ENCODE data around the gene CCDC47. TPM values are rescaled to one million over a fixed set of nuclear protein-coding genes. Genes with fewer than 3 reads are reported as not detected.

Gene CCDC47
- 10 to 100 TPM; 48.1 to 70.0 (median 62.9) TPM for total RNA-seq

DNA sequence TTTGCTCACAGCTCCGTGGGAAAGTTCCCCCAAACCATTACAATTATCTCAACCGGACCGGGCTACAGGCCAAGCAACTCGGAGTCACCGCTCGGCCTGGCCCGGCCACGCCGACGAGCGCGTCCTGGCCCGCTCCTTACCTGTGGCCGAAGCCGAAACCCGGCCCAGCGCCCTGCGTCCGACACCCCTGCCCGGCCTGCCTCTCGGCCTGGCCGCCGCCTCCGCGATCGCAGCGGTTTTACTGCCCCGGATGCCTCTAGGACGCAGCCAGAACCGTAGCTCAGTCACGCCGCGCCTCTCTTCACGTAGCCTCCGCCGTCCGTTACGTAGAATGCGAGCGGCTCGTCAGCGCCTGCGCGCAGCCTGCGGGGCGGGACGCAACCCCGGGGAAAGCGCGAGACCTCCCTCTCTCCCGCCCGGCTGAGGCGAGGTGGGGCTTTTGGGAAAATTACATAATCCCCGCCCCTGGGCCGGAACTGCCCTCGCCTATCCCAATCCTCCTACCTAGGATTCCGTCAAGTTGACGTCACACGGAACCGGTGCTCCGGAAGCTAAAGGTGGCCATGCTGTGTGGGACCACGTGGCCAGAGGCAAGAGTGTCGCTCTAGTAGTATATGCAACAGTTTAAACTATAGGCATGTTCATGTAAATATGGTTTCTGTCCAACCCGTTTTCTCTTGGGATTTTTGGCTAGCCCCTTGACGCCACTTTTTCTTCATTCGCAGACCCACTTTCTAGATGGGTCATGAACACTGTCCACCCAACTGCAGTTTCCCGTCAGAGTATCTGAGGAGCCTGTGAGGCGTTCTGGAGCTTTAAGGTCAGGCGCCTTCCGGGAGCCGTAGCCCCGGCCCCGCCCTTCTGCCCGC, at the start of gene CCDC47:
Gene CCDC47 (minus strand): TSS at position 326 of the 869 bp plus-strand sequence. CDS start 7,422 bp downstream, outside the sequence.
- Histone ChIP-seq H3K4me1 (peaks cover 49% of the 10 kb centered on the region), H3K36me3 (peaks cover 11% of the 10 kb centered on the region), H3K27me3 (no peaks in the 10 kb centered on the region), H3K27ac (peak within 1 kb of the TSS; percentile 97), H3K9me3 (no peaks in the 10 kb centered on the region), H3K4me3 (peak within 1 kb of the TSS; percentile 78)
- peak; percentile 99 for DNase-seq (ENCODE audit: low spot score in 2 of 2)
- under 1% methylated on average over 39 of the region's 74 CpGs for WGBS
- peak; percentile 27 for TF ChIP-seq EP300 (IDR thresholded peaks at IDR 0.05)
- TF ChIP-seq, protein P1, sequence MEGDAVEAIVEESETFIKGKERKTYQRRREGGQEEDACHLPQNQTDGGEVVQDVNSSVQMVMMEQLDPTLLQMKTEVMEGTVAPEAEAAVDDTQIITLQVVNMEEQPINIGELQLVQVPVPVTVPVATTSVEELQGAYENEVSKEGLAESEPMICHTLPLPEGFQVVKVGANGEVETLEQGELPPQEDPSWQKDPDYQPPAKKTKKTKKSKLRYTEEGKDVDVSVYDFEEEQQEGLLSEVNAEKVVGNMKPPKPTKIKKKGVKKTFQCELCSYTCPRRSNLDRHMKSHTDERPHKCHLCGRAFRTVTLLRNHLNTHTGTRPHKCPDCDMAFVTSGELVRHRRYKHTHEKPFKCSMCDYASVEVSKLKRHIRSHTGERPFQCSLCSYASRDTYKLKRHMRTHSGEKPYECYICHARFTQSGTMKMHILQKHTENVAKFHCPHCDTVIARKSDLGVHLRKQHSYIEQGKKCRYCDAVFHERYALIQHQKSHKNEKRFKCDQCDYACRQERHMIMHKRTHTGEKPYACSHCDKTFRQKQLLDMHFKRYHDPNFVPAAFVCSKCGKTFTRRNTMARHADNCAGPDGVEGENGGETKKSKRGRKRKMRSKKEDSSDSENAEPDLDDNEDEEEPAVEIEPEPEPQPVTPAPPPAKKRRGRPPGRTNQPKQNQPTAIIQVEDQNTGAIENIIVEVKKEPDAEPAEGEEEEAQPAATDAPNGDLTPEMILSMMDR (IDR thresholded peaks at IDR 0.05) = no peak
- TF ChIP-seq POLR2A (IDR thresholded peaks at IDR 0.05) = peak; percentile 76 to 95
- TF ChIP-seq POLR2AphosphoS5 (IDR thresholded peaks at IDR 0.05) = peak; percentile 5 to 94 (median 85)

- no peak for TF ChIP-seq EP300 (IDR thresholded peaks at IDR 0.05)
- TF ChIP-seq, protein P1 (IDR thresholded peaks at IDR 0.05) = no peak
- TF ChIP-seq POLR2AphosphoS5 (IDR thresholded peaks at IDR 0.05) = no peak
- no peak for TF ChIP-seq POLR2A (IDR thresholded peaks at IDR 0.05)
Measured at GRCh38 chr17:63822537-63822936, 49.1 kb upstream of the CCDC47 start.

GRCh38 chr17:63821804-63822203, 48.4 kb upstream of the CCDC47 start:
- Histone ChIP-seq H3K27ac (no peak overlapping the region), H3K36me3 (peaks cover 89% of the 10 kb centered on the region), H3K4me3 (no peak overlapping the region), H3K4me1 (peaks cover 15% of the 10 kb centered on the region), H3K9me3 (no peaks in the 10 kb centered on the region), H3K27me3 (no peaks in the 10 kb centered on the region)
- WGBS = 83% methylated on average over 6 of the region's 6 CpGs
- DNase-seq (ENCODE audit: low spot score in 2 of 2) = no peak
- TF ChIP-seq EP300 (IDR thresholded peaks at IDR 0.05) = no peak
- TF ChIP-seq POLR2AphosphoS5 (IDR thresholded peaks at IDR 0.05) = no peak
- TF ChIP-seq POLR2A (IDR thresholded peaks at IDR 0.05) = no peak
- TF ChIP-seq, protein P1 (IDR thresholded peaks at IDR 0.05) = no peak

More at GRCh38 chr17:63822537-63822936, 49.1 kb upstream of the CCDC47 start:
- Histone ChIP-seq H3K4me3 (no peak overlapping the region), H3K27ac (no peak overlapping the region), H3K27me3 (no peaks in the 10 kb centered on the region), H3K9me3 (no peaks in the 10 kb centered on the region), H3K4me1 (peaks cover 15% of the 10 kb centered on the region), H3K36me3 (peaks cover 81% of the 10 kb centered on the region)
- DNase-seq (ENCODE audit: low spot score in 2 of 2) = no peak

- WGBS = 84% methylated on average over 10 of the region's 10 CpGs
- H3K27ac ChIP-seq = no peak overlapping the region
- TF ChIP-seq EP300 (IDR thresholded peaks at IDR 0.05) = no peak
- TF ChIP-seq POLR2A (IDR thresholded peaks at IDR 0.05) = no peak
- TF ChIP-seq, protein P1 (IDR thresholded peaks at IDR 0.05) = no peak
- no peak for TF ChIP-seq POLR2AphosphoS5 (IDR thresholded peaks at IDR 0.05)
- H3K27me3 ChIP-seq = no peaks in the 10 kb centered on the region
- H3K9me3 ChIP-seq = no peaks in the 10 kb centered on the region
- no peak overlapping the region for H3K4me3 ChIP-seq
- peaks cover 10% of the 10 kb centered on the region for H3K4me1 ChIP-seq
- no peak for DNase-seq (ENCODE audit: low spot score in 2 of 2)
- H3K36me3 ChIP-seq = peaks cover 96% of the 10 kb centered on the region
Measured at GRCh38 chr17:63820963-63821561, 47.7 kb upstream of the CCDC47 start.
